ENCODE results near the gene SCAI.

Gene SCAI

DNA sequence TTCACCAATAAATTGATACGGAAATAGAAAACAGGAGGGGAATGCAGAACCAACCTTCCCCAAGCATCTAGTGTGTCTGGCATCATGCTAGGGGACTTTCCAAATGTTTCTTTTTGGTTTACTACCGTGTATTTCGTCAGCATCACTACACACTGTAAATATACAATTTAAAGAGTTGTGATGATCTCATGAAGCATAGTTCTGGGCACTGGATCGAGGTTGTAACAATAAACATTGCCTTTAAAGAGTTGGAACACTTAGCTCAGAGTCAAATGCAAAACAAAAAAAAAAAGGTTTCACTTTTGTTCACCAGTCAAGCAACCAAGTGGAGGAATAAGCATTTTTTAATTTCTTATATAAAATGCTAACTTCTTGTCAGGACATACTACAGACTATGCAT lies 2.9 kb upstream of the SCAI start (continued):
- TF ChIP-seq ZNF48 (tag by site-specific recombination; IDR thresholded peaks at IDR 0.05) (no peak), ZNF10 (tag by site-specific recombination; IDR thresholded peaks at IDR 0.05) (no peak), ZNF214 (tag by site-specific recombination; IDR thresholded peaks at IDR 0.05; ENCODE audit: borderline replicate concordance) (no peak), YY2 (tag by site-specific recombination; IDR thresholded peaks at IDR 0.05) (no peak), ZNF366 (tag by site-specific recombination; conservative IDR thresholded peaks at IDR 0.05) (0 out of 2 replicates have a peak, but pooled peaks have one; percentile 9), ZNF37A (tag by site-specific recombination; IDR thresholded peaks at IDR 0.05) (no peak), ZNF132 (tag by site-specific recombination; IDR thresholded peaks at IDR 0.05; ENCODE audit: borderline replicate concordance) (no peak), ZNF2 (tag by site-specific recombination; IDR thresholded peaks at IDR 0.05) (no peak), ZNF169 (tag by site-specific recombination; IDR thresholded peaks at IDR 0.05) (no peak), BCL11B (tag by site-specific recombination; IDR thresholded peaks at IDR 0.05; ENCODE audit: low read depth) (no peak), ZNF423 (tag by site-specific recombination; IDR thresholded peaks at IDR 0.05) (no peak), ZNF248 (tag by site-specific recombination; IDR thresholded peaks at IDR 0.05) (no peak), KLF8 (tag by site-specific recombination; IDR thresholded peaks at IDR 0.05) (no peak), ZNF560 (tag by site-specific recombination; IDR thresholded peaks at IDR 0.05; ENCODE audit: borderline replicate concordance) (no peak), IKZF3 (tag by site-specific recombination; IDR thresholded peaks at IDR 0.05) (0 out of 2 replicates have a peak, but pooled peaks have one; percentile 9), PRDM1 (tag by site-specific recombination; IDR thresholded peaks at IDR 0.05) (no peak), ZNF23 (tag by site-specific recombination; IDR thresholded peaks at IDR 0.05; ENCODE audit: borderline replicate concordance) (no peak), ZNF621 (tag by site-specific recombination; IDR thresholded peaks at IDR 0.05) (no peak), ZBTB17 (tag by site-specific recombination; IDR thresholded peaks at IDR 0.05) (peak; percentile 40; the same call in 1 of the 2 replicates), ZFP41 (tag by site-specific recombination; IDR thresholded peaks at IDR 0.05; ENCODE audit: borderline replicate concordance) (no peak), HOXD13 (CRISPR knock-in tag; IDR thresholded peaks at IDR 0.05; ENCODE audit: borderline replicate concordance) (no peak), ZNF221 (tag by site-specific recombination; IDR thresholded peaks at IDR 0.05; ENCODE audit: borderline replicate concordance) (no peak), ZNF211 (tag by site-specific recombination; IDR thresholded peaks at IDR 0.05; ENCODE audit: low read depth) (no peak), ZNF776 (tag by site-specific recombination; IDR thresholded peaks at IDR 0.05; ENCODE audit: borderline replicate concordance) (no peak), KLF9 (tag by site-specific recombination; IDR thresholded peaks at IDR 0.05; ENCODE audit: low read depth) (no peak), ZNF341 (tag by site-specific recombination; IDR thresholded peaks at IDR 0.05; ENCODE audit: low read depth) (no peak)
- TF ChIP-seq, protein P1, sequence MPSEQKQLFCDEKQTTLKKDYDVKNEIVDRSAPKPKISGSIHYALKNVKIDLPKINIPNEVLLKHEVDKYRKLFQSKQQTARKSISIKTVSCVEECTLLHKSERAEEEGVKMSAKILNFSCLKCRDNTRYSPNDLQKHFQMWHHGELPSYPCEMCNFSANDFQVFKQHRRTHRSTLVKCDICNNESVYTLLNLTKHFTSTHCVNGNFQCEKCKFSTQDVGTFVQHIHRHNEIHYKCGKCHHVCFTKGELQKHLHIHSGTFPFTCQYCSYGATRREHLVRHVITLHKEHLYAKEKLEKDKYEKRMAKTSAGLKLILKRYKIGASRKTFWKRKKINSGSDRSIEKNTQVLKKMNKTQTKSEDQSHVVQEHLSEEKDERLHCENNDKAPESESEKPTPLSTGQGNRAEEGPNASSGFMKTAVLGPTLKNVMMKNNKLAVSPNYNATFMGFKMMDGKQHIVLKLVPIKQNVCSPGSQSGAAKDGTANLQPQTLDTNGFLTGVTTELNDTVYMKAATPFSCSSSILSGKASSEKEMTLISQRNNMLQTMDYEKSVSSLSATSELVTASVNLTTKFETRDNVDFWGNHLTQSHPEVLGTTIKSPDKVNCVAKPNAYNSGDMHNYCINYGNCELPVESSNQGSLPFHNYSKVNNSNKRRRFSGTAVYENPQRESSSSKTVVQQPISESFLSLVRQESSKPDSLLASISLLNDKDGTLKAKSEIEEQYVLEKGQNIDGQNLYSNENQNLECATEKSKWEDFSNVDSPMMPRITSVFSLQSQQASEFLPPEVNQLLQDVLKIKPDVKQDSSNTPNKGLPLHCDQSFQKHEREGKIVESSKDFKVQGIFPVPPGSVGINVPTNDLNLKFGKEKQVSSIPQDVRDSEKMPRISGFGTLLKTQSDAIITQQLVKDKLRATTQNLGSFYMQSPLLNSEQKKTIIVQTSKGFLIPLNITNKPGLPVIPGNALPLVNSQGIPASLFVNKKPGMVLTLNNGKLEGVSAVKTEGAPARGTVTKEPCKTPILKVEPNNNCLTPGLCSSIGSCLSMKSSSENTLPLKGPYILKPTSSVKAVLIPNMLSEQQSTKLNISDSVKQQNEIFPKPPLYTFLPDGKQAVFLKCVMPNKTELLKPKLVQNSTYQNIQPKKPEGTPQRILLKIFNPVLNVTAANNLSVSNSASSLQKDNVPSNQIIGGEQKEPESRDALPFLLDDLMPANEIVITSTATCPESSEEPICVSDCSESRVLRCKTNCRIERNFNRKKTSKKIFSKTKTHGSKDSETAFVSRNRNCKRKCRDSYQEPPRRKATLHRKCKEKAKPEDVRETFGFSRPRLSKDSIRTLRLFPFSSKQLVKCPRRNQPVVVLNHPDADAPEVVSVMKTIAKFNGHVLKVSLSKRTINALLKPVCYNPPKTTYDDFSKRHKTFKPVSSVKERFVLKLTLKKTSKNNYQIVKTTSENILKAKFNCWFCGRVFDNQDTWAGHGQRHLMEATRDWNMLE (tag by site-specific recombination; conservative IDR thresholded peaks at IDR 0.05; ENCODE audit: low read depth): no peak
- TF ChIP-seq, protein P2, sequence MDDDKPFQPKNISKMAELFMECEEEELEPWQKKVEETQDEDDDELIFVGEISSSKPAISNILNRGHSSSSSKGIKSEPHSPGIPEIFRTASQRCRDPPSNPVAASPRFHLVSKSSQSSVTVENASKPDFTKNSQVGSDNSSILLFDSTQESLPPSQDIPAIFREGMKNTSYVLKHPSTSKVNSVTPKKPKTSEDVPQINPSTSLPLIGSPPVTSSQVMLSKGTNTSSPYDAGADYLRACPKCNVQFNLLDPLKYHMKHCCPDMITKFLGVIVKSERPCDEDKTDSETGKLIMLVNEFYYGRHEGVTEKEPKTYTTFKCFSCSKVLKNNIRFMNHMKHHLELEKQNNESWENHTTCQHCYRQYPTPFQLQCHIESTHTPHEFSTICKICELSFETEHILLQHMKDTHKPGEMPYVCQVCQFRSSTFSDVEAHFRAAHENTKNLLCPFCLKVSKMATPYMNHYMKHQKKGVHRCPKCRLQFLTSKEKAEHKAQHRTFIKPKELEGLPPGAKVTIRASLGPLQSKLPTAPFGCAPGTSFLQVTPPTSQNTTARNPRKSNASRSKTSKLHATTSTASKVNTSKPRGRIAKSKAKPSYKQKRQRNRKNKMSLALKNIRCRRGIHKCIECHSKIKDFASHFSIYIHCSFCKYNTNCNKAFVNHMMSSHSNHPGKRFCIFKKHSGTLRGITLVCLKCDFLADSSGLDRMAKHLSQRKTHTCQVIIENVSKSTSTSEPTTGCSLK (tag by site-specific recombination; IDR thresholded peaks at IDR 0.05): no peak
- TF ChIP-seq, protein P3, sequence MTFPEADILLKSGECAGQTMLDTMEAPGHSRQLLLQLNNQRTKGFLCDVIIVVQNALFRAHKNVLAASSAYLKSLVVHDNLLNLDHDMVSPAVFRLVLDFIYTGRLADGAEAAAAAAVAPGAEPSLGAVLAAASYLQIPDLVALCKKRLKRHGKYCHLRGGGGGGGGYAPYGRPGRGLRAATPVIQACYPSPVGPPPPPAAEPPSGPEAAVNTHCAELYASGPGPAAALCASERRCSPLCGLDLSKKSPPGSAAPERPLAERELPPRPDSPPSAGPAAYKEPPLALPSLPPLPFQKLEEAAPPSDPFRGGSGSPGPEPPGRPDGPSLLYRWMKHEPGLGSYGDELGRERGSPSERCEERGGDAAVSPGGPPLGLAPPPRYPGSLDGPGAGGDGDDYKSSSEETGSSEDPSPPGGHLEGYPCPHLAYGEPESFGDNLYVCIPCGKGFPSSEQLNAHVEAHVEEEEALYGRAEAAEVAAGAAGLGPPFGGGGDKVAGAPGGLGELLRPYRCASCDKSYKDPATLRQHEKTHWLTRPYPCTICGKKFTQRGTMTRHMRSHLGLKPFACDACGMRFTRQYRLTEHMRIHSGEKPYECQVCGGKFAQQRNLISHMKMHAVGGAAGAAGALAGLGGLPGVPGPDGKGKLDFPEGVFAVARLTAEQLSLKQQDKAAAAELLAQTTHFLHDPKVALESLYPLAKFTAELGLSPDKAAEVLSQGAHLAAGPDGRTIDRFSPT (tag by site-specific recombination; IDR thresholded peaks at IDR 0.05): no peak
- TF ChIP-seq, protein P4, sequence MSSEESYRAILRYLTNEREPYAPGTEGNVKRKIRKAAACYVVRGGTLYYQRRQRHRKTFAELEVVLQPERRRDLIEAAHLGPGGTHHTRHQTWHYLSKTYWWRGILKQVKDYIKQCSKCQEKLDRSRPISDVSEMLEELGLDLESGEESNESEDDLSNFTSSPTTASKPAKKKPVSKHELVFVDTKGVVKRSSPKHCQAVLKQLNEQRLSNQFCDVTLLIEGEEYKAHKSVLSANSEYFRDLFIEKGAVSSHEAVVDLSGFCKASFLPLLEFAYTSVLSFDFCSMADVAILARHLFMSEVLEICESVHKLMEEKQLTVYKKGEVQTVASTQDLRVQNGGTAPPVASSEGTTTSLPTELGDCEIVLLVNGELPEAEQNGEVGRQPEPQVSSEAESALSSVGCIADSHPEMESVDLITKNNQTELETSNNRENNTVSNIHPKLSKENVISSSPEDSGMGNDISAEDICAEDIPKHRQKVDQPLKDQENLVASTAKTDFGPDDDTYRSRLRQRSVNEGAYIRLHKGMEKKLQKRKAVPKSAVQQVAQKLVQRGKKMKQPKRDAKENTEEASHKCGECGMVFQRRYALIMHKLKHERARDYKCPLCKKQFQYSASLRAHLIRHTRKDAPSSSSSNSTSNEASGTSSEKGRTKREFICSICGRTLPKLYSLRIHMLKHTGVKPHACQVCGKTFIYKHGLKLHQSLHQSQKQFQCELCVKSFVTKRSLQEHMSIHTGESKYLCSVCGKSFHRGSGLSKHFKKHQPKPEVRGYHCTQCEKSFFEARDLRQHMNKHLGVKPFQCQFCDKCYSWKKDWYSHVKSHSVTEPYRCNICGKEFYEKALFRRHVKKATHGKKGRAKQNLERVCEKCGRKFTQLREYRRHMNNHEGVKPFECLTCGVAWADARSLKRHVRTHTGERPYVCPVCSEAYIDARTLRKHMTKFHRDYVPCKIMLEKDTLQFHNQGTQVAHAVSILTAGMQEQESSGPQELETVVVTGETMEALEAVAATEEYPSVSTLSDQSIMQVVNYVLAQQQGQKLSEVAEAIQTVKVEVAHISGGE (tag by site-specific recombination; conservative IDR thresholded peaks at IDR 0.05; ENCODE audit: low read depth): no peak
